KMS-11 (cell line): ENCODE measurements around the gene THBS1.

ENCODE experiments used
- H2AFZ ChIP-seq: fragments of 200-600 bp; sonication (generic); 2 replicates; pipeline ENCODE4 v1.6.1; 2016; ENCODE audit warnings: antibody characterized with exemption, mixed run types, low read depth
- H3K27ac ChIP-seq: fragments of 200-600 bp; sonication (generic); 2 replicates; pipeline ENCODE4 v1.6.1; 2016; ENCODE audit warnings: mild to moderate bottlenecking, mixed run types
- H3K27me3 ChIP-seq: fragments of 200-600 bp; sonication (generic); 2 replicates; pipeline ENCODE4 v1.6.1; 2017; ENCODE audit warnings: mild to moderate bottlenecking, low read depth, mixed run types, moderate library complexity; ENCODE audit not compliant: insufficient read depth
- H3K36me3 ChIP-seq: fragments of 200-600 bp; sonication (generic); 2 replicates; pipeline ENCODE4 v1.6.1; 2017; ENCODE audit warnings: mild to moderate bottlenecking, mixed run types; ENCODE audit not compliant: insufficient read depth
- H3K4me1 ChIP-seq: fragments of 200-600 bp; sonication (generic); 2 replicates; pipeline ENCODE4 v1.6.1; 2016; ENCODE audit warnings: mild to moderate bottlenecking, low read depth, mixed run types; ENCODE audit not compliant: poor library complexity, severe bottlenecking
- H3K4me2 ChIP-seq: fragments of 200-600 bp; sonication (generic); 2 replicates; pipeline ENCODE4 v1.7.0; 2016; ENCODE audit warnings: mild to moderate bottlenecking, mixed run types
- H3K4me3 ChIP-seq: fragments of 200-600 bp; sonication (generic); IDR thresholded peaks from 2 replicates; pipeline ENCODE4 v1.6.1; 2017; ENCODE audit warnings: low read depth, low read length, mixed read lengths; ENCODE audit not compliant: insufficient read depth
- H3K79me2 ChIP-seq: fragments of 200-600 bp; sonication (generic); 2 replicates; pipeline ENCODE4 v1.6.1; 2016; ENCODE audit warnings: low read depth, mixed run types; ENCODE audit not compliant: insufficient read depth
- H3K9ac ChIP-seq: fragments of 200-600 bp; sonication (generic); 2 replicates; pipeline ENCODE4 v1.6.1; 2016; ENCODE audit warnings: mild to moderate bottlenecking, mixed run types
- H4K20me1 ChIP-seq: fragments of 200-600 bp; sonication (generic); 2 replicates; pipeline ENCODE4 v1.6.1; 2016; ENCODE audit warnings: mild to moderate bottlenecking, mixed run types; ENCODE audit not compliant: insufficient read depth
- CTCF ChIP-seq: fragments of 200-600 bp; sonication (generic); conservative IDR thresholded peaks from 2 replicates; pipeline ENCODE4 v1.6.1; 2017; ENCODE audit warnings: low read depth, mild to moderate bottlenecking, antibody characterized with exemption, low read length, moderate library complexity, mixed read lengths

THBS1 gene

GRCh38 chr15:39584662-39585388 is 3.9 kb downstream of the THBS1 start:
- Histone ChIP-seq H3K79me2 (no peaks in the 10 kb centered on the region), H3K4me2 (no peak overlapping the region), H3K4me3 (no peak overlapping the region), H3K27me3 (peaks cover 11% of the 10 kb centered on the region), H3K27ac (no peak overlapping the region), H3K9ac (no peak overlapping the region), H2AFZ (no peak overlapping the region), H3K4me1 (no peaks in the 10 kb centered on the region), H3K36me3 (no peaks in the 10 kb centered on the region), H4K20me1 (no peaks in the 10 kb centered on the region)
- TF ChIP-seq CTCF: no peak

- Histone ChIP-seq H3K27me3 (peaks cover 10% of the 10 kb centered on the region), H3K79me2 (no peaks in the 10 kb centered on the region), H3K36me3 (no peaks in the 10 kb centered on the region), H3K4me3 (no peak overlapping the region), H4K20me1 (no peaks in the 10 kb centered on the region), H2AFZ (no peak overlapping the region), H3K4me1 (no peaks in the 10 kb centered on the region), H3K27ac (no peak overlapping the region), H3K9ac (no peak overlapping the region), H3K4me2 (no peak overlapping the region)
- TF ChIP-seq CTCF: no peak
Measured at GRCh38 chr15:39585389-39585841, 4.5 kb downstream of the THBS1 start.

- no peak for TF ChIP-seq CTCF
- H2AFZ ChIP-seq: no peak overlapping the region
- no peak overlapping the region for H3K4me2 ChIP-seq
- no peak overlapping the region for H3K27ac ChIP-seq
- no peaks in the 10 kb centered on the region for H3K79me2 ChIP-seq
- H3K4me3 ChIP-seq: no peak overlapping the region
- no peaks in the 10 kb centered on the region for H3K36me3 ChIP-seq
- H4K20me1 ChIP-seq: no peaks in the 10 kb centered on the region
- no peak overlapping the region for H3K9ac ChIP-seq
- peaks cover 5% of the 10 kb centered on the region; the same call in 1 of the 2 replicates for H3K27me3 ChIP-seq
- no peaks in the 10 kb centered on the region for H3K4me1 ChIP-seq
Measured at GRCh38 chr15:39585871-39586301, 5.0 kb downstream of the THBS1 start.

- Histone ChIP-seq H3K36me3 (no peaks in the 10 kb centered on the region), H3K4me2 (no peak overlapping the region), H4K20me1 (no peaks in the 10 kb centered on the region), H2AFZ (no peak overlapping the region), H3K27me3 (0 out of 2 replicates have a peak, but pooled peaks cover under 1% of the 10 kb centered on the region), H3K79me2 (no peaks in the 10 kb centered on the region), H3K9ac (no peak overlapping the region), H3K27ac (no peak overlapping the region), H3K4me3 (no peak overlapping the region), H3K4me1 (no peaks in the 10 kb centered on the region)
- TF ChIP-seq CTCF: no peak
Measured at GRCh38 chr15:39586387-39587095, 5.7 kb downstream of the THBS1 start.
